Measurements from ENCODE around the gene TBL1XR1. TPM values are rescaled to one million over a fixed set of nuclear protein-coding genes. Genes with fewer than 3 reads are reported as not detected.

Gene TBL1XR1
- total RNA-seq, 1 donor from 2014 or later: 102 TPM

GRCh38 chr3:177114253-177114652 is 83.0 kb downstream of the TBL1XR1 start:
- no peak for TF ChIP-seq CTCF (IDR thresholded peaks at IDR 0.05; ENCODE audit: borderline replicate concordance)
- no peak overlapping the region for H3K27ac ChIP-seq (replicated peaks)
- intact Hi-C loops (cut with micrococcal nuclease): loop anchor here (10.0 kb wide), 1 partner anchor 49 kb away; no protein-coding TSS in a partner anchor
- DNase-seq: no peak
- H3K36me3 ChIP-seq: no peaks in the 10 kb centered on the region
- H3K4me1 ChIP-seq: peaks cover 60% of the 10 kb centered on the region
- H3K4me3 ChIP-seq: no peak overlapping the region
- no peaks in the 10 kb centered on the region for H3K27me3 ChIP-seq (ENCODE audit: low read depth)
- H3K9me3 ChIP-seq (replicated peaks): no peaks in the 10 kb centered on the region

GRCh38 chr3:177111541-177111949 is 85.7 kb downstream of the TBL1XR1 start:
- Histone ChIP-seq H3K27ac (replicated peaks) (no peak overlapping the region), H3K36me3 (no peaks in the 10 kb centered on the region), H3K27me3 (ENCODE audit: low read depth) (no peaks in the 10 kb centered on the region), H3K4me1 (peaks cover 63% of the 10 kb centered on the region), H3K9me3 (replicated peaks) (no peaks in the 10 kb centered on the region), H3K4me3 (no peak overlapping the region)
- intact Hi-C loops (cut with micrococcal nuclease): loop anchor here (10.0 kb wide), 1 partner anchor 47 kb away; no protein-coding TSS in a partner anchor
- no peak for DNase-seq
- TF ChIP-seq CTCF (IDR thresholded peaks at IDR 0.05; ENCODE audit: borderline replicate concordance): no peak

- no peaks in the 10 kb centered on the region for H3K27me3 ChIP-seq (ENCODE audit: low read depth)
- peaks cover 63% of the 10 kb centered on the region for H3K4me1 ChIP-seq
- H3K9me3 ChIP-seq (replicated peaks): no peaks in the 10 kb centered on the region
- no peak overlapping the region for H3K27ac ChIP-seq (replicated peaks)
- H3K4me3 ChIP-seq: no peak overlapping the region
- intact Hi-C loops (cut with micrococcal nuclease): loop anchor here (10.0 kb wide), 1 partner anchor 46 kb away; no protein-coding TSS in a partner anchor
- no peaks in the 10 kb centered on the region for H3K36me3 ChIP-seq
- DNase-seq: no peak
- no peak for TF ChIP-seq CTCF (IDR thresholded peaks at IDR 0.05; ENCODE audit: borderline replicate concordance)
Observed at GRCh38 chr3:177110895-177111294, 86.4 kb downstream of the TBL1XR1 start.

GRCh38 chr3:177110386-177110785 is 86.9 kb downstream of the TBL1XR1 start:
- no peaks in the 10 kb centered on the region for H3K9me3 ChIP-seq (replicated peaks)
- no peaks in the 10 kb centered on the region for H3K36me3 ChIP-seq
- no peaks in the 10 kb centered on the region for H3K27me3 ChIP-seq (ENCODE audit: low read depth)
- H3K4me3 ChIP-seq: no peak overlapping the region
- no peak for DNase-seq
- no peak overlapping the region for H3K27ac ChIP-seq (replicated peaks)
- intact Hi-C loops (cut with micrococcal nuclease): loop anchor here (10.0 kb wide), 1 partner anchor 46 kb away; no protein-coding TSS in a partner anchor
- peaks cover 63% of the 10 kb centered on the region for H3K4me1 ChIP-seq
- no peak for TF ChIP-seq CTCF (IDR thresholded peaks at IDR 0.05; ENCODE audit: borderline replicate concordance)

- TF ChIP-seq CTCF (IDR thresholded peaks at IDR 0.05; ENCODE audit: borderline replicate concordance): no peak
- Histone ChIP-seq H3K4me1 (peaks cover 66% of the 10 kb centered on the region), H3K36me3 (no peaks in the 10 kb centered on the region), H3K9me3 (replicated peaks) (no peaks in the 10 kb centered on the region), H3K27ac (replicated peaks) (no peak overlapping the region), H3K27me3 (ENCODE audit: low read depth) (no peaks in the 10 kb centered on the region), H3K4me3 (no peak overlapping the region)
- intact Hi-C loops (cut with micrococcal nuclease): loop anchor here (10.0 kb wide), 1 partner anchor 45 kb away; no protein-coding TSS in a partner anchor
- no peak for DNase-seq
Observed at GRCh38 chr3:177109688-177110330, 87.5 kb downstream of the TBL1XR1 start.

All from left ventricle myocardium inferior (tissue), 1 donor.